GM19099 (cell line): ENCODE measurements around the gene HDDC2.

Experiments
- POLR2A ChIP-seq: IDR thresholded peaks from 3 replicates; pipeline ENCODE4 v1.6.1; 2011; ENCODE audit warnings: low read depth; ENCODE audit not compliant: insufficient read length; ENCODE audit errors: extremely low read depth

HDDC2 gene, protein sequence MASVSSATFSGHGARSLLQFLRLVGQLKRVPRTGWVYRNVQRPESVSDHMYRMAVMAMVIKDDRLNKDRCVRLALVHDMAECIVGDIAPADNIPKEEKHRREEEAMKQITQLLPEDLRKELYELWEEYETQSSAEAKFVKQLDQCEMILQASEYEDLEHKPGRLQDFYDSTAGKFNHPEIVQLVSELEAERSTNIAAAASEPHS

DNA sequence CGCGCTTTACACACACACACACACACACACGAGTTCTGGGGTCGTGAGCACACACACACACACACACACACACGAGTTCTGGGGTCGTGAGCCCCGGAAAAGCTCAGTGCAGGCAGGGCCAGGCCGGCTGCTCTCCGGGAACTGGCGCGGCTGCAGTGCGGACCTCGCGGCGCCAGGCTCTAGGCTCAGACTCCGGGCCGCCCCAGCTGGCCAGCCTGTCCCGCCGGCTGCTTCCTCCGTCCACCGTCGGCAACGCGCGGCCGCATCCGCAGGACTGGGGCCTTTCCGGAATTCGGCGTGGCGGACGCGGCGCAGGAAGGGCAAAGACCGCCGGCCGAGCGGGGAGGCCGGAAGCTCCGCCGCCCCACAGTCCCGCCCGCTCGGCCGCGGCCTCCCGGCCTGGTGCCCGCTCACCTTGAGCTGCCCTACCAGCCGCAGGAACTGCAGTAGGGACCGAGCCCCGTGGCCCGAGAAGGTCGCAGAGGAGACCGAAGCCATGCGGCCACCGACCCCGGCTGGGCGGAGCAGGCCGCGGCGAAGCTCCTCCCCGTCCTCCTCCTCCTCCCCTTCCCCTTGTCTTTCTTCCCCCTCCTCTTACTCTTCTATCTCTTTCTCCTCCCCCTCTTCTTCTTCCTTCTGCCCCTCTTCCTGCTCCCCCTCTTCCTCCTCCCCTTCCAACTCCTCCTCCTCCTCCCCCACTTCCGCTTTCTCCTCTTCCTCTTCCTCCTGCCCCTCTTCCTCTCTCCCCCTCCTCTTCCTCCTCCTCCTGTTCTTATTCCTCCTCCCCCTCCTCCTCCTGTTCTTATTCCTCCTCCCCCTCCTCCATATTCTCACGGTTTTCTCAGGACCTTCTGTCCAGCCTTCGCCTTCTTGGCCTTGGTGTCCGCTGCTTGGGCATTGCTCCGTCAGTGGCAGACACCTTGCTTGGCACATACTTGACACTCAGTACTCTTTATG is at the start of gene HDDC2:
HDDC2 (minus strand) TSS at position 533 of the 957 bp plus-strand sequence; CDS start at position 498, 35 bp downstream.
- TF ChIP-seq POLR2A: peak; percentile 76

DNA sequence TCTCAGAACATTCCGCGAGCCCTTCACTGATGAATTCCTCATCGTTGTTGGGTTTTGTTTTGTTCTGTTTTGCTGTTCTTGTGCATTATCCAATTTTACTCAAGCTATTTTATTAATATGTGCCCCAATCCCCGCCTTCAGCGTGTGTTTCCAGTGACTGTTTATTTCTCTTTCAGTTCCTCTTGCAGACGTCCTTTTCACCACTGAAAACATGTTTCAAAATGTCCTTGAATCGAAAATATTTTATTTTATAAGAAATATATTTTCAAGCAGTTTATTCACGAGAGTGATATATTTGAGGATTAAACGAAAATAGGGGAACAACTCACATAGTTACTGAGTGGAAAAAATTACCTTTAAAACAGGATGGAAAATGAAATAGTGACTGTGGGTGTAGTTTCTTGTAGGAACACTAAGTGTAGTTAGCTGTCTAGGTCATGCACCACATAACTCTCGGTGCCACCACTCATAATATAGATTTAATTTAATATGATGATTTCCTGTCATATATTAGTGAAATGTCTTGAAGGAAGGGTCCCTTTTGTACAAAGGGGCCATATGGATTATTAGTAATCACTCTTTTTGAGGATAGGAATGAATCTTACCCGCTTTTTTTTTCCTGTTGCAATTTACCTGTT is 45.3 kb upstream of the HDDC2 start:
- TF ChIP-seq POLR2A: no peak

DNA sequence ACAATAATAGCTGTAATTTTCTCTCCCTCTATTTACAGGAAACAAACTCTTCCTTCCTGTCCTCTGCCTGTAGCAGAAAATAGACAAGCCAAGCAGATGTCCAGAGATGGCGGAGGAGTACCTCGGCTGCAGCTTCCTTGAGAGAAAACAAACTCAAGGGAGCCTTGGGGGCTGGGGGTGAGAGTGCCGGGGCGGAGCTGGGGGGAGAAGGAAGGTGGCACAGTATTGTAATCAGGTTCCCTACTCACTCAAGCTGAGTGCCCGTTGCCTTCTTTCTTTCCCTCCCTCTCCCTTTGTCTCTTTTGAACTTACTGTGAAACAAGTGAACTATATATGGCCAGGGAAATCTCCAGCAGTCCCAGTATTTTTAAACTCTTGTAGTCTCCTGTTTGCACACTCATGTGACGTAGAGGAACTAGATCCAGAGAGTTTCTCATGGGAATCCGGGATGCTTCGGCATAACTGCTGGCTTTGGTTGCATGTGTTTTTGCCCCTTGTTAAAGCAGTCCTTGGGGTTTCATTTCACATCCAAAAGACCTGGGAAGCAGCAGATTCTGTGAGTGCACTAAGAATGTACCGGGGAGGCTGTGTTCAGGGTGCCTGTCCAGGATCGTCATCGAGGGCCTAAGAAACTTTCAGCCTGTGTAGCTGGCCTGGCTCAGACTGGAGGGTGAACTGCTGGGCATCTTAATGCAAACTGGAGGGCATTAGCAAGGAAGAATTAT is 44.6 kb upstream of the HDDC2 start:
- TF ChIP-seq POLR2A: no peak

DNA sequence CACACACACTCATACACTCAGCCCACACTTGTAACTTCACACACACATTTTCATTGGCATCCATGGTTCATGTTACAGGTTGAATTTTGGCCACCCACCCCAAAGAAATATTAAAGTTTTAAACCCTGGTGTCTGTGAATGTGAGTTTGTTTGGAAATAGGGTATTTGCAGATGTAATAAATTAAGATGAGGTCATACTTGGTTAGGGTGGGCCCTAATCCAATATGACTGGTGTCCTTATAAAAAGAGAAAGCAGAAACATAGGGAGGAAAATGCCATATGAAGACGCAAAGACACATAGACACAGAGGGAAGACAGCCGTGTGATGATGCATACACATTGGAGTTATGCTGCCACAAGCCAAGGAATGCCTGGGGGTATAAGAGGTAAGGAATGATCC is 39.7 kb upstream of the HDDC2 start:
- TF ChIP-seq POLR2A: no peak

DNA sequence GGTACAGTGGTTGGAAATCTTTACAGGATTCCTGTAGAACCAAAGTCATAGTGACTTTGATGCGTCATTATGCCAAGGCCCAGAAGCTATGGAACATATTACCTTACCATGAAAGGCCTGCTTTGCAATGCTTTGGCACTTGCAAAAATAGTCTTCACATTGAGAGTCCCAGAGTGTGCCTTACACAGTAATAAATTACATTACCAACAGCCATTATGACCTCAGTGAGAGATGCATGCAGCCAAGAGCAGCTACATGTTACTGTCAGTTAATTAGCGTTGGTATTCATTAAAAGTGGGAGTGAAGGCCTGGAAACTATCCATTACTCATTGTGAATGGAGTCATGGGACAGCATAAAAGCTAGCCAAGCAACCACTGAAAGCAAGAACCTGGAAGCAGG is 39.2 kb upstream of the HDDC2 start:
- no peak for TF ChIP-seq POLR2A

DNA sequence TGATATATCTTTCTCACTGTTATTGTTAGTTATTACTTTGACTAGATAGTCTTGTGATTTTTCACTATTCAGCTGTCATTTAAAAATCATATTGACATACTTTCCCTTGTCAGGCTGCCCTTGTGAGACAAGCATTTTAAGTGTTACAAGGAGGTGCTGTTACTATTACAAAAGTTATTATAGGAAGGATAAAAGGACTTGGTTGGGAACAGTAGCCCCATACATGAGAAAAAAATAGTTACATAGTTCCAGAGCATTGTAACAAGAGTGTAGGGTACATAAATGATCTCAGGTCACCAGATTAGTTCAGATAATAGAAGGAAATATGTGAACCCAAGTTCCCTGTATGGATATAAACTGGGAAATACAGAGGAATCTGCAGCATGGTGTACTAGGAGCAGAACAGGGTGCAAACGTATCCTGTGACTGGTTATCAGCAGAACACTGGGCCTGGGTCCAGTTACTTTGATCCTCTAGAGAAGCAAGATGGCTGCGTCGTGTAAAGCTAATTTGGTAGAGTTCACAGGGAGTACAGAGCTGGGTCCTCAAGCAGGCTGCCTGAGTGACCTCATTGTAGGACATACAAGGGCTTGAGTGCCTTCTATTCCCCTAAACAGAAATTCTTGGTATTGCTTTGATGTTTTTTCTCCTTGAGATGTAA is 38.5 kb upstream of the HDDC2 start:
- TF ChIP-seq POLR2A: no peak

DNA sequence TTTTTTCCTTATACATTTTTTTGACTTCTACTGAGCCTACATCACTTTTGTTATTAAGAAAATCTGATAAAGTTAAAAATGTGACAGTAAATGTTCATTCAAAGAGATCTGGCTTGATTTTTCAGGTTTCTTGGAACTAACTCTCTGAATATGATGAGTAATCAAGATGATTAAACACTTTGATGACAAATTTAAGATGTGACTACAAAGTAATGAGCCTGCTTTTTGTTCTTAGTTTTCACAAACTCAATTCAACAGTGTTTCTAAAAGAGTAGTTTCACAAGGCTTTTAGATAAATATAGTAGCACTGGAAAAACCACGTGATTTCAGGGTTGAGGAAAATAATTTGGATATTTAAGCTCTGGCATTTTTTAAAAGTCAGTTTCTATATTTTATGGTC is 37.9 kb upstream of the HDDC2 start:
- no peak for TF ChIP-seq POLR2A

DNA sequence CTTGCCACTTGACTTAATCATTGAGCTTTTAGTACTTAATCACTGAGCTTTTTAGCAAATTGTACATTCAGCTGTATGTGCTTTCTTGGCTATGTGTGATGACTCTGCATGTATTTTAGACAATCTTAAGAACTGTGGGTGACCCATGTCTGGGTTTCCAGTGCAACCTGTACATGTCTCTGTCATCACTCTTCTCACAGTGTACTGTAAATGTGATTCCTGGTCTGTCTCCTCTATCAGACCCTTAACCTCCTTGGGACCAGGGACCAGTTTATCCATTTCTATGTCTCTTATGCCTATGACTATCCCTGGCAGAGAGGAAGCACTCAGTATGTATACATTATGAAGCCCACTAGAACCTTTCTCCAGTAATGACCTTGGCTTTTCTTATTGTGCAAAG is 36.6 kb upstream of the HDDC2 start:
- no peak for TF ChIP-seq POLR2A

DNA sequence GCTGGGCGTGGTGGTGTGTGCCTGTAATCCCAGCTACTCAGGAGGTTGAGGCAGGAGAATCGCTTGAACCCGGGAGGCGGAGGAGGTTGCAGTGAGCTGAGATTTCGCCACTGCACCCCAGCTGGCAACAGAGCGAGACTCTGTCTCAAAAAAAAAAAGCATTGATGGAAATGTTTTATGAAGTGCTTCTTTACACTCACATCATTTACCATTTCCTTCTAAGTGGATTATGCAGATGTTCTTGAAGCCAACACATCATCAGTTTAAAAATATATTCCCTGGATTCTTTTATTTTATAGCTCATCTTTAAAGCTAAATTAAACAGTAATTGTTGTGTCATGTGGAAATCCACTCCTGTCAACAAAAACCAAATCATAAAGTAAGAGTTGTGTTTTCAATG is 35.9 kb upstream of the HDDC2 start:
- no peak for TF ChIP-seq POLR2A

DNA sequence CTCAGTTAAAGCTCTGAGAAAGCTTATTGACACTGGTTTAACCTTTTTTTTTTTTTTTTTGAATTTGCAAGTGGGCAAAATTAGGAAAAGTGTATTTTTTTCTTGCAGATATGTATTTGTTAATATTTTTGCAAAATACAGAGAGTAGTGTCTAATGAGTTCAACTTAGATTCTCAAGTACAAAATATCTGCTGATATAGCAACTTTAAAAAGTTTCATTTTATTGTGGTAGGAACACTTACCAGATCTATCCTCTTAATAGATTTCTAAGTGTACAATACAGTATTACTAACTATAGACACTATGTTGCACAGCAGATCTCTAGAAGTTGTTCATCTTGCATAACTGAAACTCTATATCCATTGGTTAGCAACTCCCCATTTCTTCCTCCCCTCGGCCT is 30.9 kb upstream of the HDDC2 start:
- TF ChIP-seq POLR2A: no peak

DNA sequence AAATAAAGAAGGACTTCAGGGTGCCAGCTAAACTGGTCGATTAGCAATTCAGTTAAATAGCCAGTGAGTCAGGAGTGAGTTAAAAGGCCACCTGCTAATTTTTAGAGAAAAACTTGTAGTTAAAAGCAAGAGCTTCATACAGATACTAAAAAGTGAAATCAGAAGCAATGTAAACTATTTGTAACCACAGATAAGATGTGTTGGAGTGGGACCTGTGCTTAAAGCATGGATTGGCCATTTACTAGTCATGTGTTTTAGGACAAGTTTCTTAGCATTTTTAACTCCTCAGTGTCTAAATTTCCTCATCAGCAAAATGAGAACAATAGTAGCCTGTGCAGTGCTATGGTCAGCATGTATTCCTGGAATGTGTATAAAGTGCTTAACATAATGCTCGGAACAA is 23.8 kb upstream of the HDDC2 start:
- TF ChIP-seq POLR2A: no peak

DNA sequence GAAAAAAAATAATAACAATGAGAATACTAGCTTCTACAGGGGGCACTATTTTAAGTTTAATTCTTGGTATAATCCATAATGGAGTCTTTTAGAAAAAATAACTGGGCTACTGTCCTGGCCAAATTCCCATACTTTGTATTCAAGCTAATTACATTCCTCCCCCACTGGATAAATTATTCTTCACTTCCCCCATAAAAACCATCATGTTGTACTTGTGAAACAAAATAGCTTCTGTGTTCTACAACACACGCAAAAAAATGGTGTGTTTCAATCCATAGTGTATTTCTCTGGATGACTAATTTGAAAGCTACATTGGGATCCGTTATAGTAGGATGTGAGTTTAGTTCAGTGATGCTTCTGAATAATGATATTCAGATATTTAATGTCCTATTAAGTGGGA is 21.6 kb upstream of the HDDC2 start:
- TF ChIP-seq POLR2A: no peak

DNA sequence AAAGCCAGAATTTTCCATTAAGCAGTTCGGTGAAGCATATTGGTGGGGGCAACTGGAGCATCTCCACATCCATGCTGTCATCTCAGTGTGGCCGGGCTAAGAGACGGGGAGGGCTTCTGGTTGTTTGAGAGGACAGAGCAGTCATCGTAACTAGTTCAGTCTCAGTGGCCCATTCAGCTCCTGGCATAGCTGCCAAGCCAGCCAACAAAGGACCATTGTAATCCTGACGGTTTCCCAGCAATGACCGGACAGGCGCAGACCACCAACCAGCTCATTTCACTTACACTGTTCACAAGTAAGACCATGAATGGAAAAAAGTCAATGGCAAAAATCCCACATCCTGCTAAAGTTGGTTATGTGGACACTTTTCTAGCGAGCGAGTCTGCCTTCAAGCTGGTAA is 14.9 kb upstream of the HDDC2 start:
- no peak for TF ChIP-seq POLR2A

DNA sequence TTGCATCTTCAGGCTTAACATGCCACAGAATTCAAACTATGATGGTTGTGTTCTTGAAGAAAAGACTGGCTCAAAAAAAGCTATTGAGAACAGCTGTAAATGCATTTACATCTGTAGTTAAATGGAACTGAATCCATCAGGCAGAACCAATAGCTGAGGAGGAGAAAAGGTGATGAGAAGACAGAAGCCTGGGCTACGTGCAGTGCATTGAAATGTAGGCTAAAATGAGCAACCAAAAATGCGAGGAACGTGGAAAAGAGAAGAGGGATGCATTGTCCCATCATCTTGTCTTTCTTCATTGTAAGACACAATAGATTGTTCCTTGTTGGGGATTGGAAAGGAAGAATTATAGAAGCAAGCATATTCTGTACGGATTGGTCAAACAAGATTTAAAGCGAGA is 13.8 kb upstream of the HDDC2 start:
- no peak for TF ChIP-seq POLR2A
